Transverse colon (tissue), 4 donors: ENCODE results near the gene COPZ2.

ENCODE experiments used
- CTCF ChIP-seq, 5 experiments: fragments of 200-600 bp in 3 of 5; fragments of 450-650 bp in 2 of 5; sonication (generic) in 3 of 5; IDR thresholded peaks; 1 replicate in 2 of 5; 2 replicates in 3 of 5; pipeline ENCODE4 v1.5.1; 2016 to 2017; ENCODE audit warnings: antibody characterized with exemption in 5 of 5, inconsistent platforms in 3 of 5, mild to moderate bottlenecking in 2 of 5, moderate library complexity in 1 of 5
- POLR2A ChIP-seq: fragments of 450-650 bp; IDR thresholded peaks from one replicate; pipeline ENCODE4 v1.6.1; 2016; ENCODE audit warnings: antibody characterized with exemption, mild to moderate bottlenecking, moderate library complexity
- POLR2AphosphoS5 ChIP-seq, 3 donors: sonication (generic); formaldehyde crosslinking; IDR thresholded peaks; one replicate each; pipeline ENCODE4 v1.6.1; 2016; ENCODE audit warnings: antibody characterized with exemption in 3 of 3

- TF ChIP-seq POLR2A (no peak), POLR2AphosphoS5 (IDR thresholded peaks at IDR 0.05) (no peak), CTCF (IDR thresholded peaks at IDR 0.05) (no peak)
These were observed 5.6 kb downstream of the COPZ2 start for GRCh38 chr17:48031966-48032365.
